Tibial nerve (tissue), 4 donors: Measurements from ENCODE around the gene LRP6. TPM values are rescaled to one million over a fixed set of nuclear protein-coding genes. Genes with fewer than 3 reads are reported as not detected.

Source experiments
- DNase-seq, 2 donors: peaks; one replicate each; pipeline ENCODE4 v3.0.0-alpha.2; 2019; ENCODE audit warnings: low spot score in 2 of 2
- H3K27ac ChIP-seq, 4 donors: fragments of 200-600 bp; sonication (generic) in 3 of 4; one replicate each; pipeline ENCODE4 v1.5.1; 2017 to 2019; ENCODE audit warnings: mild to moderate bottlenecking in 1 of 4
- H3K27me3 ChIP-seq, 2 donors: fragments of 200-600 bp; sonication (generic) in 1 of 2; one replicate each; pipeline versions ENCODE4 v1.5.1 to v1.6.0; 2017 to 2019
- H3K36me3 ChIP-seq, 3 donors: fragments of 200-600 bp; sonication (generic); one replicate each; pipeline ENCODE4 v1.5.1; 2018 to 2019
- H3K4me1 ChIP-seq, 4 donors: fragments of 200-600 bp; sonication (generic) in 3 of 4; one replicate each; pipeline ENCODE4 v1.5.1; 2017 to 2019
- H3K4me3 ChIP-seq, 4 donors: fragments of 200-600 bp; sonication (generic) in 3 of 4; one replicate each; pipeline ENCODE4 v1.5.1; 2017 to 2019; ENCODE audit warnings: mild to moderate bottlenecking in 1 of 4, moderate library complexity in 1 of 4
- H3K9me3 ChIP-seq, 4 donors: fragments of 200-600 bp; sonication (generic) in 3 of 4; one replicate each; pipeline ENCODE4 v1.5.1; 2017 to 2019
- EP300 ChIP-seq, 2 donors: sonication (generic); formaldehyde crosslinking; IDR thresholded peaks; one replicate each; pipeline ENCODE4 v1.6.1; 2017; ENCODE audit warnings: antibody characterized with exemption in 2 of 2, mild to moderate bottlenecking in 1 of 2
- POLR2A ChIP-seq, 2 donors: fragments of 450-650 bp; IDR thresholded peaks; one replicate each; pipeline ENCODE4 v1.6.1; 2017; ENCODE audit warnings: antibody characterized with exemption in 2 of 2, mild to moderate bottlenecking in 2 of 2, moderate library complexity in 2 of 2
- WGBS, 2 donors: methylation state at CpG; one replicate each; pipeline ENCODE4 v1.1.5; 2018; 5-methylcytosine and 5-hydroxymethylcytosine counted together
- total RNA-seq, 4 donors: library from RNA; depleted of rRNA; stranded (reverse); fragments of >200 nt; gene quantifications; one replicate each; pipeline ENCODE4 v1.1.0, GENCODE V29; 2016
- TF ChIP-seq, protein P1 (sequence below), 5 experiments: fragments of 200-600 bp in 3 of 5; fragments of 450-650 bp in 2 of 5; sonication (generic) in 3 of 5; IDR thresholded peaks; one replicate each; pipeline ENCODE4 v1.5.1; 2016 to 2019; ENCODE audit warnings: antibody characterized with exemption in 5 of 5, mild to moderate bottlenecking in 3 of 5, moderate library complexity in 2 of 5

The LRP6 gene
- total RNA-seq, 4 donors from 2014 or later = 30.6 to 64.5 (median 44.9) TPM

DNA sequence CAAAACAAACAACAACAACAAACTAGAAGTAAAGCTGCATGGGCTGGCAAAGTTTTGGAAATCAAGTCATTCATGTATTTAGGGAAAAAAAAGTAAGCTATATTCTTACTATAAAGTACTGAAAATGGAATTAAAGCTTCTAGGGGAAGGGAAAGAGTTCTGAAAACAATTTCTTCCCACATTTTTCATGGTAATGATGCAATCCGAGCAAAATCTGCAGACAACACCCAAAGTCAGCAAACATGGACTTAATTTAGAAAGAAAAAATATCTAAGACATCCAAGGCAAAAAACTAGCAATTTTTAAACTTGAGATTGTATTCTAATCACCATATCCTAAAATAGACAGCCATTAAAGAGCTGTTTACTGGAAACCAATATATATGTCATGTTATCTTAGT lies 86.3 kb downstream of the LRP6 start:
- Histone ChIP-seq H3K36me3 (peaks cover 0 to 17% (median 0%) of the 10 kb centered on the region in 3 donors), H3K9me3 (no peaks in the 10 kb centered on the region), H3K27me3 (no peaks in the 10 kb centered on the region), H3K4me3 (no peak overlapping the region), H3K4me1 (peaks cover 0 to 43% (median 21%) of the 10 kb centered on the region in 4 donors), H3K27ac (peak overlapping the region in 1 of 4 donors; percentile 47)
- no peak for TF ChIP-seq POLR2A (IDR thresholded peaks at IDR 0.05)
- TF ChIP-seq EP300 (IDR thresholded peaks at IDR 0.05) = no peak
- WGBS, 2 donors = 44 to 50% methylated on average over 1 of the region's 1 CpG
- DNase-seq = no peak

DNA sequence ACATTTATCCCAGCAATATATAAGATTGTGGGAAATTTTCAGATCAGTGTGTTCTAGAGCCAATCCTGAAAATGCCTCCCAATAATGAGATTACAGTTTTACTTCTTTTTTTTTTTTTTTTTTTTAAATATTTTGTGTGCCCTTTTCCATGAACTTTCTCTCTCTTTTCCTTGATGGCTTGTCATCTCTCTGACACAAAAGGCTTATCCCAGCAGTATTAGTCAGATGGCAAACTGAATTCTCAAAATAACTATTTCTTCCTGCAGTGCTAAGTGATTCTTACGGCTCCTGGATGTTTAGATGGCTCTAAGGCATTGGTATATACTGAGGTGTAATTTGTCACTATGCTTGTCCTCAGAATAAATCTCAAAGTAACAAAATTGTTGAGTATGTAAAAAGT lies 86.7 kb downstream of the LRP6 start:
- Histone ChIP-seq H3K4me3 (no peak overlapping the region), H3K27me3 (no peaks in the 10 kb centered on the region), H3K4me1 (peaks cover 0 to 43% (median 21%) of the 10 kb centered on the region in 4 donors), H3K27ac (peak overlapping the region in 1 of 4 donors; percentile 47), H3K36me3 (peaks cover 0 to 17% (median 0%) of the 10 kb centered on the region in 3 donors), H3K9me3 (no peaks in the 10 kb centered on the region)
- WGBS, 2 donors = 0 to 33% methylated on average over 1 of the region's 1 CpG
- TF ChIP-seq, protein P1, sequence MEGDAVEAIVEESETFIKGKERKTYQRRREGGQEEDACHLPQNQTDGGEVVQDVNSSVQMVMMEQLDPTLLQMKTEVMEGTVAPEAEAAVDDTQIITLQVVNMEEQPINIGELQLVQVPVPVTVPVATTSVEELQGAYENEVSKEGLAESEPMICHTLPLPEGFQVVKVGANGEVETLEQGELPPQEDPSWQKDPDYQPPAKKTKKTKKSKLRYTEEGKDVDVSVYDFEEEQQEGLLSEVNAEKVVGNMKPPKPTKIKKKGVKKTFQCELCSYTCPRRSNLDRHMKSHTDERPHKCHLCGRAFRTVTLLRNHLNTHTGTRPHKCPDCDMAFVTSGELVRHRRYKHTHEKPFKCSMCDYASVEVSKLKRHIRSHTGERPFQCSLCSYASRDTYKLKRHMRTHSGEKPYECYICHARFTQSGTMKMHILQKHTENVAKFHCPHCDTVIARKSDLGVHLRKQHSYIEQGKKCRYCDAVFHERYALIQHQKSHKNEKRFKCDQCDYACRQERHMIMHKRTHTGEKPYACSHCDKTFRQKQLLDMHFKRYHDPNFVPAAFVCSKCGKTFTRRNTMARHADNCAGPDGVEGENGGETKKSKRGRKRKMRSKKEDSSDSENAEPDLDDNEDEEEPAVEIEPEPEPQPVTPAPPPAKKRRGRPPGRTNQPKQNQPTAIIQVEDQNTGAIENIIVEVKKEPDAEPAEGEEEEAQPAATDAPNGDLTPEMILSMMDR (IDR thresholded peaks at IDR 0.05) = no peak
- TF ChIP-seq POLR2A (IDR thresholded peaks at IDR 0.05) = no peak
- no peak for TF ChIP-seq EP300 (IDR thresholded peaks at IDR 0.05)
- DNase-seq = no peak

DNA sequence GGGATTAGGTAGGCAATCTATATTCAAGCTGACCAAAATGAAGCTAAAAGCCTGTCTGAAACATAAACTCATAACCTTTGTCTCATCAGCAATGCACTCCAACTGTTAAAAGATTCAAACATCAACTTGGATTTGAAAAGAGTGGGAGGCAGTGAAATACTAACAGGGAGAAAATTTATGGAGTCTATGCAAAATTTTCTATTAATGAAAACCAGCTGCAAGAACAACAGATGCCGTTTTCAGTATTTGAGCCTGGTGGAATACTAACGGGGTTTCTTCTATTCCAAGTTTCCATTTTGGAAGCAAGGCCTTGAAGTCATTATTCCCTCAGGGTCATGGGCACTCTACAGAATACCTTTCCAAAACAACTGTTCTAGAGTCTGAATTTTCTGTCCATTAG lies 88.3 kb downstream of the LRP6 start:
- no peak for DNase-seq
- Histone ChIP-seq H3K4me1 (peaks cover 0 to 39% (median 20%) of the 10 kb centered on the region in 4 donors), H3K27me3 (no peaks in the 10 kb centered on the region), H3K4me3 (no peak overlapping the region), H3K36me3 (peaks cover 0 to 17% (median 0%) of the 10 kb centered on the region in 3 donors), H3K27ac (no peak overlapping the region), H3K9me3 (no peaks in the 10 kb centered on the region)
- 24 to 36% methylated on average over 2 of the region's 2 CpGs for WGBS, 2 donors
- TF ChIP-seq EP300 (IDR thresholded peaks at IDR 0.05) (no peak), POLR2A (IDR thresholded peaks at IDR 0.05) (no peak)
- TF ChIP-seq, protein P1 (IDR thresholded peaks at IDR 0.05) = no peak

DNA sequence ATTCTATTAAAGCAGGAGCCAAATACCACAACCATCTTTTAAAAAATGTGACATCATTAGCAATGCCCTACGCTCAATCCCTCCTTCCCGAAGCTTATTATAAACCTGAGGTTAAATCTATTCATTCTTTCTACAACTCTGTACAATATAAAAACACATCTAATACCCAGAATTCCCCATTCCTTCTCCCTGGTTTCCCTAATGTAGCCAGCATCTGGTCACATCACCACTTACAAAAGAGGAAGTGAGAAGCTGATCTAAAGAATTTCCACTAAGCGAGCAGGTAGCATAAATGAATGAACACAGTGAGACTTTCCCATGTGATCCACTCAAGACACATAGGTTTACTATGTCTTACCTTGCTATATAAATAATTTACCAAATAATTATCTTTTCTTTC lies 90.4 kb downstream of the LRP6 start:
- H3K36me3 ChIP-seq = peaks cover 0 to 17% (median 0%) of the 10 kb centered on the region in 3 donors
- TF ChIP-seq EP300 (IDR thresholded peaks at IDR 0.05) (no peak), POLR2A (IDR thresholded peaks at IDR 0.05) (no peak)
- TF ChIP-seq, protein P1 (IDR thresholded peaks at IDR 0.05) = no peak
- WGBS, 2 donors = 90 to 93% methylated on average over 3 of the region's 3 CpGs
- no peaks in the 10 kb centered on the region for H3K27me3 ChIP-seq
- no peak for DNase-seq
- H3K4me1 ChIP-seq = peaks cover 0 to 27% (median 9%) of the 10 kb centered on the region in 4 donors
- H3K9me3 ChIP-seq = no peaks in the 10 kb centered on the region
- no peak overlapping the region for H3K27ac ChIP-seq
- H3K4me3 ChIP-seq = no peak overlapping the region

DNA sequence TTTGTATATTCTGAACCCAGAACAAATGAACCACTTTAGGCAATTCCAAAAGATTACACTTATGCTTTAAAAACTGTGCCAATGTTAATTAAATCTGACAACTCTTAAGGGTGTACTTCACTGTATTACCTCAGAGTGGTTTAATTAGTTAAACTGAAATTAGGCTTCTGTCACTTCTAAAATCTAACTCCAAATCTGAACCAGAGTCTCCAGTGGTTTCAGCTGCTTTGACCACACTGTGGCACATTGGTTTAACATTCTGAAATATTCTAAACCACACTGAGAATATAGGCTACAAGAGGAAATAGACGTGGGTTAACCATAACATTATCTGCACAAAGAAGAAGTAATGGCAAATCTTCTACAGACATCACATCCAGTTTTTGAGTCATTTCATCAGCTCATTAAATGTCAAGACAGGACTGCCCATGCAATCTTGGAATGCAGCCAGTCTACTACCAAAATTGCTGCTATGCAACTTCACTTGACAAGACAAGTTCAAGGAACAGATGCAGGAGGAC lies 94.8 kb downstream of the LRP6 start:
- Histone ChIP-seq H3K9me3 (no peaks in the 10 kb centered on the region), H3K4me3 (no peak overlapping the region), H3K36me3 (peaks cover 0 to 4% (median 0%) of the 10 kb centered on the region in 3 donors), H3K27me3 (no peaks in the 10 kb centered on the region), H3K4me1 (peaks cover 0 to 9% (median 2%) of the 10 kb centered on the region in 4 donors), H3K27ac (no peak overlapping the region)
- TF ChIP-seq, protein P1 (IDR thresholded peaks at IDR 0.05) = no peak
- no peak for TF ChIP-seq EP300 (IDR thresholded peaks at IDR 0.05)
- TF ChIP-seq POLR2A (IDR thresholded peaks at IDR 0.05) = no peak
- WGBS, 2 donors = 32 to 43% methylated on average over 1 of the region's 1 CpG
- DNase-seq = no peak
